OCI-M1 (cell line): ENCODE results near the gene PARP9.
A peak's percentile ranks its signal among the peaks of the same experiment; 100 is the strongest.

ENCODE experiments used
- DNase-seq: peaks from one replicate; lab custom pipeline; 2025; lab: John Stamatoyannopoulos, UW

PARP9 gene

DNA sequence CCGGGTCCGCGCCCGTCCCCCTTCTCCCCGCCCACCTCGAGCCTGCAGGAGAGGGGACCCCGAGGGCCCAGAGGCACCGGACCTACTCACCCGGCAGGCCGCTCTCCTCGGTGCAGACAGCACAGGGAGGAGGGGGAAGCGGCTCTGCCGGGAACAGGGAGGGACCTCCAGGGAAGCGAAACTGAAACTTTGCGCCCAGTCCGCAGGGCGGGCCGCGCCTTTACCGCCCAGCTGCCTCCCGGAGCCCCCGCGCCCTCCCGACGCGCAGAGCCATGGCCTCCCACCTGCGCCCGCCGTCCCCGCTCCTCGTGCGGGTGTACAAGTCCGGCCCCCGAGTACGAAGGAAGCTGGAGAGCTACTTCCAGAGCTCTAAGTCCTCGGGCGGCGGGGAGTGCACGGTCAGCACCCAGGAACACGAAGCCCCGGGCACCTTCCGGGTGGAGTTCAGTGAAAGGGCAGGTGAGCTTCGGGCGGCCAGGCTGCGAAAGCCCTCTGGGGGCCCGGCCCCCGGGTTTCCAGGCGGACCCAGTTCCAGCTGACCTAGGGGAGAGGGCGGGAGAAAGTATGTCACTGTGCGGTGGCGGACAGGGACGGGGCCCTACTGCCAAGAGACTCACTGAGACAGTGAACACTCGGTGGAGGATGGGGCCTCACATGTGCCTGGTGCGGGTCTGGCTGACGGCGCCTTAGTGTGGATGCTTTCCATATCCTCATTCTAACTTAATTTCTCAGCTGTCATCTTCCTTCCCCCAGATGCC is at the start of gene PARP9, which contains the start of gene DTX3L:
Gene PARP9 (minus strand): TSS at position 146 of the 758 bp plus-strand sequence. CDS start 4,680 bp downstream, outside the sequence.
Gene DTX3L (plus strand): TSS at position 184 of the 758 bp plus-strand sequence. CDS start 89 bp downstream, at position 273.
- peak; percentile 94 for DNase-seq

DNA sequence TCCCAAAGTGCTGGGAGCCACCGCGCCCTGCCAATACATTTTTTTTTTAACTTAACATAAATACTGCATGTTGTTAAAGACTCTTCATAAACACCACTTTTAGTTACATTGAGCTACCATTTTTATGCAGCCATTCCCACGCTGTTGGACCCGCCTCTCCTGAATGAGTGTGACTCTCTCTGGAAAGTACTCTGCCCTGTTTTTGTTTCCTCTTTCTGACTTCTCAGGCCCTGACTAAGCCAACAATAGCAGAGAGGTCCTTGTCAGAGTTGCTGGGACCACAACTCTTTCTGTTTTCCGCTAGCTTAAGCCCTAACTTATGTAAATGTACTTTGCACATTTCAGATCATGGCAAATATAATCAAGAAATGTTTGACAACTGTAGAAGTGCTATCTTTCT is 48.6 kb upstream of the PARP9 start:
- DNase-seq, result no peak

GRCh38 chr3:122609798-122610559 is 45.9 kb upstream of the PARP9 start:
- DNase-seq, result peak; percentile 16

DNA sequence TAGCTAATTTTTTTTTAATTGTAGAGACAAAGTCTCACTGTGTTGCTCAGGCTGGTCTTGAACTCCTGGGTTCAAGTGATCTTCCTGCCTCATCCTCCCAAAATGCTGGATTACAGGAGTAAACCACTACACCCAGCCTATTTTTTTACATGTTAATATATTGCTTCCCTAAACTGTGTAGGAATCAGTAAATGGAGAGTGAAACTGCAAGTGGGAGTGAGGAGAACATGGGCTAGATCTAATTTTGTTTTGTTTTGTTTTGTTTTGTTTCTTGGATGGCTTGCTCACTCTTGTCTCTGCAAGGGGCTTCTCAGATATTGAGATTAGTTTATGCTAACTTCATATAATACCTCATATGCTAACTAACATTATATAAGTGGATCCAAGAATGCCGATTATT is 44.8 kb upstream of the PARP9 start:
- DNase-seq, result no peak

- DNase-seq, result no peak
Observed at GRCh38 chr3:122606330-122606729, 42.2 kb upstream of the PARP9 start.

DNA sequence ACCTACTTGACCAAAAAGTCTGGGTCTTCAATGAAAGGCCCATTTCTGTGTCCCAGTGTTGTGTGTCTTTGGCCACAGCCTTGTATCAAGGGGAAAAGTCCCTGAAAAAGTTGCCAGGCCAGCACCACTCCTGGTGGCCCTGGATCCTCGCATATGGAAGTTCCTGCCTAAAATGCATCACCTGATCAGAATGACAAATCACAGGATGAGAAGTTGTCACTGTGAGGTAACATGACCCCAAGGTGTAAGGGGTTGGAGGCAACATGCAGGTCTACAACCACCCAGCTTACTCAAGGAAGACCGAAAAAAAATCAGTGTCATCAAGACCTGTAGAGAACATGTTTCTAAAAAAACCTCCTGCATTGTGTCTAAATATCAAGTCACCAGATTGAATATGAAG is 39.0 kb upstream of the PARP9 start:
- no peak for DNase-seq

GRCh38 chr3:122602011-122602710 is 38.1 kb upstream of the PARP9 start:
- DNase-seq, result no peak

- DNase-seq, result no peak
Observed at GRCh38 chr3:122598556-122598955, 34.5 kb upstream of the PARP9 start.

GRCh38 chr3:122598151-122598550 is 34.1 kb upstream of the PARP9 start:
- DNase-seq, result peak; percentile 26

DNA sequence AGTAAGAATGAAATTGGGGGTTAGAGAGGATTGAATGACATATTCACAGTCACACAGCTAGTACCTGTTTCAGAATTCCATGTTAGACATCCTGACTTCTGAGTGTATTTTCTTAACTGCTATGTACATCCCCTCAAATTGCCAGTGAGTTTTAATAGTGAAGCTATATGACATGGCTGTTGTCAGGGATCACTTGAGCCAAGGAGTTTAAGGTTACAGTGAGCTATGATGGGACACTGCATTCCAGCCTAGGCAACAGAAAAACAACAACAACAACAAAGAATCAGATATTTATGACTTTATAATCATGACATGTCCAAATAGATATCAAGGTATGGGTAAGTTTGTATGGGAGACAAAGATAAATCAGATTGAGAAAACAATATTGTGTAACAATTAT is 29.9 kb upstream of the PARP9 start:
- DNase-seq, result no peak

GRCh38 chr3:122590610-122591009 is 26.5 kb upstream of the PARP9 start:
- DNase-seq, result no peak

DNA sequence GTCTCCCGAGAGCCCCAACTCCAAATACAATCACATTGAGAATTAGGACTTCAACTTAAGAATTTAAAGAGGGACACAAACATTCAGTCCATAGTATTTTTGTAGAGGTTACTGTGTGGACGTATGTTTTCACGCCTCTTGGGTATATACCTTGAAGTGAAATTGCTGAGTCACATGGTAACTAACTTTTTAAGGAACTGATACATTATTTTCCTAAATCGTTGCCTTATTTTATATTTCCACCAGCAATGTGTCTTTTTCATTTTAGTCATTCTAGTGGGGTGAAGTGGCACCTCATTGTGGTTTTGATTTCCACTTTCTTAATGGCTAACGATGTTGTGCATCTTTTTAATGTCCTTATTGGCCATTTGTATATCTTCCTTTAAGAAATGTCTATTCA is 25.2 kb upstream of the PARP9 start:
- no peak for DNase-seq

- no peak for DNase-seq
Observed at GRCh38 chr3:122587572-122587971, 23.5 kb upstream of the PARP9 start.

GRCh38 chr3:122586773-122587485 is 22.8 kb upstream of the PARP9 start:
- DNase-seq, result no peak

DNA sequence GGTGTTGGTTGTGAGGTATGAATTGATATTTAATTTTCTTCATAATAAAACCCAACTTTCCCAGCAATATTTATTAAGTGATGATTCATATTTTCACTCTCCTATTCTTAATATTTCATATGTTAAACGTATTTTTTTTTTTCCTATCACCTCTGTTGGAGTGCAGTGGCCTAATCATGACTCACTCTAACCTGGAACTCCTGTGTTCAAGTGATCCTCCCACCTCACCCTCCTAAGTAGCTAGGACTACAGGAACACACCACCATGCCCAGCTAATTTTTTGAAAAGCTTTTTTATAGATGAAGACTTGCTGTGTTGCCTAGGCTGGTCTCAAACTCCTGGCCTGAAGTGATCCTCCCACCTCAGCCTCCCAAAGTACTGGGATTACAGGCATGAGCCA is 22.0 kb upstream of the PARP9 start:
- no peak for DNase-seq

DNA sequence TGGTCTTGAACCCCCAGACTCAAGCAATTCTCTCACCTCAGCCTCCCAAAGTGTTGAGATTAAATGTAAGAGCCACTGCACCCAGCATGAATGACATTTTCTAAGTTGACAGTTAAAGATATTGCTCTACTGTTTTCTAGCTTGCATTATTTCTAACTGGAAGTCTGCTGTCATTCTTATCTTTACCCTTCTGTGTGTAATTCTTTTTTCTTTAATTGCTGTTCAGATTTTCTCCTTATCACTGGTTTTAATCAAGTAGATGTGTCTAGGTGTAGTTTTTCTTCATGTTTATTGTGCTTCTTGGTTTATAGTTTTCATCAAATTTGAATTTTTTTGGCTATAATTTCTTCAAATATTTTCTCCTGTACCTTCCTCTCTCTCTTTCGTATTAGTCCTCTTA is 18.3 kb upstream of the PARP9 start:
- DNase-seq, result no peak

DNA sequence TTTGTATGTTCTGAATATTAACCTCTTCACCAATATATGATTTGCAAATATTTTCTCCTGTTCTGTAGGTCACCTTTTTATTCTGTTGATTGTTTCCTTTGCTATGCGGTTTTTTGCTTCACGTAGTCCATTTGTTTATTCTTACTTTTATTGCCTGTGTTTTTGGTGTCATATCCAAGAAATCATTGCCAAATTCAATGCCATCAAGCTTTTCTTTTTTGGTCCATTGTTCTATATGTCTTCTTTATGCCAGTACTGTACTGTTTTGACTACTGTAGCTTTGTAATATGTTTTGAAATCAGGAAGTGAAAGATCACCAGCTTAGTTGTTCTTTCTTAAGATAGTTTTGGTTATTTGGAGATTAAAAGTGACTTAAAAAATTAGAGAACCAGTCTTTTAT is 17.5 kb upstream of the PARP9 start:
- peak; percentile 20 for DNase-seq

DNA sequence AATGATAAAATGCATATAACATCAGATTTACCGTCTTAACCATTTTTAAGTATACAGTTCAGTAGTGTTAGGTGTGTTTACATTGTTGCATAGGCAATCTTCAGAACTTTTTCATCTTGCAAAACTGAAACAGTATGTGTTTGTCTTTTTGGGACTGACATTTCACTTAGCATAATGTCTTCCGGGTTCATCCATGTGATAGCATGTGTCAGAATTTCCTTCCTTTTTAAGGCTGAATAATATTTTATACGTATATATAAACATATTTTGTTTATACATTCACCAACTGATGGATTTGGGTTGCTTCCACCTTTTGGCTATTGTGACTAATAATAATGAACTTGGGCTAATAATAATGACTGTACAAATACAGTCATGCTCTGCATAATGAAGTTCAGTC is 16.4 kb upstream of the PARP9 start:
- DNase-seq, result no peak

- peak; percentile 25 for DNase-seq
Observed at GRCh38 chr3:122578069-122578740, 14.1 kb upstream of the PARP9 start.

DNA sequence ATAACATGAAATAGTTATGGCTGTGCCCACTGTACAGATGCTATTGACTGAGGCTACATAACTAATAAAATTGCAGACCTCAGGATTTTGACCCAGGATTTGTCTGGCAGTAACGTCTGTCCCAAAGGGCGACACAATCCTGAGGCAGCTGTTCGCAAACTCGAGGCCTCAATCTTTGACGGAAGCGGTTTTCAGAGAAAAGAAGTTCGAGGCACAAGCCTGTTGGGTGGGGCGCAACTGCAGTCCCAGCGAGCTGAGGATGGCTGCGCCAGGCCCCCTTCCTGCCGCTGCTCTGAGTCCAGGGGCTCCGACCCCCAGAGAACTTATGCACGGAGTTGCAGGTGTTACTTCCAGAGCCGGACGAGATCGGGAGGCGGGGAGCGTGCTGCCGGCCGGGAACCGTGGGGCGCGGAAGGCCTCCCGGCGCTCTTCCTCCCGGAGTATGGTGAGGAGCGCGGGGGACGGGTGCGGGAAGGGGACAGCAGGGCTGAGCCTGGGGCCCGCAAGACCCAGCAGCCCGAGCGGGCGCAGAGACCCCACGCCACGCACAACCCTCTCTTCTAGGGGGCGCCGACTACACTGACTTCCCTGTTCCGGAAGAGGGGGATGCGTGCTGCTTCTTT is 13.4 kb upstream of the PARP9 start, which contains the start of gene PARP15:
Gene PARP15 (plus strand): TSS at position 242 of the 623 bp plus-strand sequence. CDS start 18 bp downstream, at position 260.
- peak; percentile 34 for DNase-seq
